CD4-positive, alpha-beta T cell (primary cell): ENCODE data around the gene TAF11L8. TPM values are rescaled to one million over a fixed set of nuclear protein-coding genes. Genes with fewer than 3 reads are reported as not detected.

Source experiments
- total RNA-seq, 174 experiments: library from RNA in 2 of 174; stranded (reverse) in 2 of 174; gene quantifications; one replicate each; pipeline ENCODE4 v1.2.3 and lab custom pipeline; 2021 to 2026

The TAF11L8 gene
- total RNA-seq, 2 experiments from 2014 or later: not detected

Other genes starting within 250 kb of the TAF11L8 start
- not detected for gene TAF11L2, start 92.7 kb downstream of the TAF11L8 start, total RNA-seq
- not detected for gene TAF11L3, start 72.6 kb downstream of the TAF11L8 start, total RNA-seq
- gene TAF11L4, start 69.2 kb downstream of the TAF11L8 start, total RNA-seq: not detected
- not detected for gene TAF11L5, start 65.7 kb downstream of the TAF11L8 start, total RNA-seq
- gene TAF11L6, start 62.3 kb downstream of the TAF11L8 start, total RNA-seq: not detected
- gene TAF11L7, start 5.2 kb downstream of the TAF11L8 start, total RNA-seq: not detected
- gene TAF11L9, start 3.4 kb upstream of the TAF11L8 start, total RNA-seq: not detected
- gene TAF11L10, start 6.9 kb upstream of the TAF11L8 start, total RNA-seq: not detected
- gene TAF11L11, start 13.2 kb upstream of the TAF11L8 start, total RNA-seq: not detected
- gene TAF11L12, start 19.4 kb upstream of the TAF11L8 start, total RNA-seq: not detected
- not detected for gene TAF11L13, start 41.1 kb upstream of the TAF11L8 start, total RNA-seq
- not detected for gene TAF11L14, start 43.5 kb upstream of the TAF11L8 start, total RNA-seq